ENCODE results near the gene GOLGA8K. TPM values are rescaled to one million over a fixed set of nuclear protein-coding genes. Genes with fewer than 3 reads are reported as not detected.
"Not testable (repeated sequence)": the region's sequence is repeated elsewhere in the genome, so short reads cannot be mapped to it uniquely, and the experiment has no call there.

The GOLGA8K gene
- total and polyA plus RNA-seq, 2 experiments from 2014 or later, result not detected

- H3K79me2 ChIP-seq (ENCODE audit: insufficient read depth); H3K9ac ChIP-seq; H4K20me1 ChIP-seq (ENCODE audit: insufficient read depth); H3K4me2 ChIP-seq (ENCODE audit: unreplicated experiment); H3K36me3 ChIP-seq (ENCODE audit: low read depth); H3K9me2 ChIP-seq (ENCODE audit: insufficient read depth); DNase-seq; H3K4me1 ChIP-seq (ENCODE audit: insufficient read depth); H3K27ac ChIP-seq; H3K4me3 ChIP-seq; H3K9me3 ChIP-seq (ENCODE audit: low read depth); H3F3A ChIP-seq (ENCODE audit: insufficient read depth); in situ Hi-C loops (cut with MboI); H3K27me3 ChIP-seq (replicated peaks; ENCODE audit: insufficient read depth); H2AFZ ChIP-seq: not testable (repeated sequence)
- no CpG with 5 or more reads among the region's 7 CpGs for WGBS, 2 experiments (ENCODE audit: low coverage in 1 of 2, low lambda C conversion rate in 2 of 2, missing lambda C conversion rate in 2 of 2)
Observed at GRCh38 chr15:32366492-32366891, 36.6 kb downstream of the GOLGA8K start.

- H3K4me2 ChIP-seq (ENCODE audit: unreplicated experiment); H4K20me1 ChIP-seq (ENCODE audit: insufficient read depth); H3K9ac ChIP-seq; H3K9me2 ChIP-seq (ENCODE audit: insufficient read depth); H3K27me3 ChIP-seq (replicated peaks; ENCODE audit: insufficient read depth); H3K27ac ChIP-seq; H2AFZ ChIP-seq; H3K9me3 ChIP-seq (ENCODE audit: low read depth); H3K79me2 ChIP-seq (ENCODE audit: insufficient read depth); H3F3A ChIP-seq (ENCODE audit: insufficient read depth); in situ Hi-C loops (cut with MboI); H3K4me3 ChIP-seq; H3K4me1 ChIP-seq (ENCODE audit: insufficient read depth); H3K36me3 ChIP-seq (ENCODE audit: low read depth); DNase-seq: not testable (repeated sequence)
- no CpG with 5 or more reads among the region's 10 CpGs for WGBS, 2 experiments (ENCODE audit: low coverage in 1 of 2, low lambda C conversion rate in 2 of 2, missing lambda C conversion rate in 2 of 2)
Observed at GRCh38 chr15:32365955-32366354, 37.1 kb downstream of the GOLGA8K start.

GRCh38 chr15:32364944-32365343 is 38.1 kb downstream of the GOLGA8K start:
- H3K4me1 ChIP-seq (ENCODE audit: insufficient read depth); H3K9me3 ChIP-seq (ENCODE audit: low read depth); H3F3A ChIP-seq (ENCODE audit: insufficient read depth); H3K36me3 ChIP-seq (ENCODE audit: low read depth); H3K9ac ChIP-seq; H3K4me3 ChIP-seq; H3K79me2 ChIP-seq (ENCODE audit: insufficient read depth); H3K27ac ChIP-seq; in situ Hi-C loops (cut with MboI); H3K27me3 ChIP-seq (replicated peaks; ENCODE audit: insufficient read depth); H2AFZ ChIP-seq; H3K9me2 ChIP-seq (ENCODE audit: insufficient read depth); DNase-seq; H3K4me2 ChIP-seq (ENCODE audit: unreplicated experiment); H4K20me1 ChIP-seq (ENCODE audit: insufficient read depth): not testable (repeated sequence)
- WGBS, 2 experiments (ENCODE audit: low coverage in 1 of 2, low lambda C conversion rate in 2 of 2, missing lambda C conversion rate in 2 of 2), result no CpG with 5 or more reads among the region's 16 CpGs

- H3K4me2 ChIP-seq (ENCODE audit: unreplicated experiment); H4K20me1 ChIP-seq (ENCODE audit: insufficient read depth); H3K36me3 ChIP-seq (ENCODE audit: low read depth); H2AFZ ChIP-seq; H3F3A ChIP-seq (ENCODE audit: insufficient read depth); H3K4me1 ChIP-seq (ENCODE audit: insufficient read depth); in situ Hi-C loops (cut with MboI); H3K27me3 ChIP-seq (replicated peaks; ENCODE audit: insufficient read depth); H3K9ac ChIP-seq; H3K27ac ChIP-seq; H3K9me3 ChIP-seq (ENCODE audit: low read depth); H3K9me2 ChIP-seq (ENCODE audit: insufficient read depth); DNase-seq; H3K4me3 ChIP-seq; H3K79me2 ChIP-seq (ENCODE audit: insufficient read depth): not testable (repeated sequence)
- WGBS, 2 experiments (ENCODE audit: low coverage in 1 of 2, low lambda C conversion rate in 2 of 2, missing lambda C conversion rate in 2 of 2), result 83 to 86% methylated on average over 6 to 7 of the region's 8 CpGs
Observed at GRCh38 chr15:32363449-32363848, 39.6 kb downstream of the GOLGA8K start.

- H3K9me3 ChIP-seq (ENCODE audit: low read depth); H3K4me2 ChIP-seq (ENCODE audit: unreplicated experiment); H3K79me2 ChIP-seq (ENCODE audit: insufficient read depth); H3K9ac ChIP-seq; DNase-seq; in situ Hi-C loops (cut with MboI); H3K27me3 ChIP-seq (replicated peaks; ENCODE audit: insufficient read depth); H3K9me2 ChIP-seq (ENCODE audit: insufficient read depth); H3K27ac ChIP-seq; H2AFZ ChIP-seq; H3K36me3 ChIP-seq (ENCODE audit: low read depth); H3F3A ChIP-seq (ENCODE audit: insufficient read depth); H4K20me1 ChIP-seq (ENCODE audit: insufficient read depth); H3K4me3 ChIP-seq; H3K4me1 ChIP-seq (ENCODE audit: insufficient read depth): not testable (repeated sequence)
- WGBS, 2 experiments (ENCODE audit: low coverage in 1 of 2, low lambda C conversion rate in 2 of 2, missing lambda C conversion rate in 2 of 2), result 75 to 78% methylated on average over 3 of the region's 4 CpGs
Observed at GRCh38 chr15:32361662-32362061, 41.4 kb downstream of the GOLGA8K start.

- H3K27me3 ChIP-seq (replicated peaks; ENCODE audit: insufficient read depth); H3K4me1 ChIP-seq (ENCODE audit: insufficient read depth); H3K79me2 ChIP-seq (ENCODE audit: insufficient read depth); H3K36me3 ChIP-seq (ENCODE audit: low read depth); in situ Hi-C loops (cut with MboI); H3K27ac ChIP-seq; H3F3A ChIP-seq (ENCODE audit: insufficient read depth); DNase-seq; H3K4me2 ChIP-seq (ENCODE audit: unreplicated experiment); H4K20me1 ChIP-seq (ENCODE audit: insufficient read depth); H2AFZ ChIP-seq; H3K9me2 ChIP-seq (ENCODE audit: insufficient read depth); H3K4me3 ChIP-seq; H3K9ac ChIP-seq; H3K9me3 ChIP-seq (ENCODE audit: low read depth): not testable (repeated sequence)
- WGBS, 2 experiments (ENCODE audit: low coverage in 1 of 2, low lambda C conversion rate in 2 of 2, missing lambda C conversion rate in 2 of 2), result 14 to 29% methylated on average over 1 of the region's 1 CpG
Observed at GRCh38 chr15:32358462-32358861, 44.6 kb downstream of the GOLGA8K start.

GRCh38 chr15:32356909-32357308 is 46.2 kb downstream of the GOLGA8K start:
- H3K9ac ChIP-seq; H3K27me3 ChIP-seq (replicated peaks; ENCODE audit: insufficient read depth); H3K9me3 ChIP-seq (ENCODE audit: low read depth); H3K79me2 ChIP-seq (ENCODE audit: insufficient read depth); H3K9me2 ChIP-seq (ENCODE audit: insufficient read depth); H4K20me1 ChIP-seq (ENCODE audit: insufficient read depth); DNase-seq; in situ Hi-C loops (cut with MboI); H3K4me3 ChIP-seq; H2AFZ ChIP-seq; H3F3A ChIP-seq (ENCODE audit: insufficient read depth); H3K27ac ChIP-seq; H3K4me2 ChIP-seq (ENCODE audit: unreplicated experiment); H3K4me1 ChIP-seq (ENCODE audit: insufficient read depth); H3K36me3 ChIP-seq (ENCODE audit: low read depth): not testable (repeated sequence)

GRCh38 chr15:32352748-32353147 is 50.3 kb downstream of the GOLGA8K start:
- H3K9me2 ChIP-seq (ENCODE audit: insufficient read depth); H3F3A ChIP-seq (ENCODE audit: insufficient read depth); H3K36me3 ChIP-seq (ENCODE audit: low read depth); H4K20me1 ChIP-seq (ENCODE audit: insufficient read depth); H3K79me2 ChIP-seq (ENCODE audit: insufficient read depth); in situ Hi-C loops (cut with MboI); H3K9ac ChIP-seq; H3K27me3 ChIP-seq (replicated peaks; ENCODE audit: insufficient read depth); H3K4me1 ChIP-seq (ENCODE audit: insufficient read depth); H3K4me2 ChIP-seq (ENCODE audit: unreplicated experiment); H3K4me3 ChIP-seq; H3K27ac ChIP-seq; DNase-seq; H3K9me3 ChIP-seq (ENCODE audit: low read depth); H2AFZ ChIP-seq: not testable (repeated sequence)
- WGBS, 2 experiments (ENCODE audit: low coverage in 1 of 2, low lambda C conversion rate in 2 of 2, missing lambda C conversion rate in 2 of 2), result no CpG with 5 or more reads among the region's 7 CpGs

All from GM23248 (cell line).